Fibroblast of lung (primary cell): Measurements from ENCODE around the gene VWA8. TPM values are rescaled to one million over a fixed set of nuclear protein-coding genes. Genes with fewer than 3 reads are reported as not detected.
A peak's percentile ranks its signal among the peaks of the same experiment; 100 is the strongest.

Experiments
- DNase-seq, 2 donors: peaks; one replicate each; pipeline versions ENCODE4 v3.0.0 to v3.0.0-alpha.2; 2010; ENCODE audit warnings: low read depth in 2 of 2
- H2AFZ ChIP-seq: 2 replicates; pipeline ENCODE4 v1.5.1; 2012; ENCODE audit warnings: low read length, control low read depth, inconsistent platforms
- H3K27ac ChIP-seq: 2 replicates; pipeline ENCODE4 v1.5.1; 2011; ENCODE audit warnings: low read length, control low read depth; ENCODE audit not compliant: insufficient read depth
- H3K27me3 ChIP-seq: 2 replicates; pipeline ENCODE4 v1.5.1; 2011; ENCODE audit warnings: mild to moderate bottlenecking, low read length; ENCODE audit not compliant: control insufficient read depth, insufficient read depth
- H3K36me3 ChIP-seq: 2 replicates; pipeline ENCODE4 v1.5.1; 2011; ENCODE audit warnings: low read length; ENCODE audit not compliant: control insufficient read depth, insufficient read depth
- H3K4me1 ChIP-seq: 2 replicates; pipeline ENCODE4 v1.5.1; 2011; ENCODE audit warnings: low read length; ENCODE audit not compliant: control insufficient read depth, insufficient read depth; ENCODE audit errors: extremely low read depth
- H3K4me2 ChIP-seq: 2 replicates; pipeline ENCODE4 v1.5.1; 2011; ENCODE audit warnings: low read length, control low read depth; ENCODE audit not compliant: insufficient read depth; ENCODE audit errors: extremely low read depth
- H3K4me3 ChIP-seq, 4 experiments: fragments of 200-600 bp in 1 of 4; sonication (generic) in 1 of 4; replicated peaks in 1 of 4; 2 replicates each; pipeline ENCODE4 v1.5.1; 2011 to 2016; ENCODE audit warnings: low read length in 4 of 4, low read depth in 3 of 4, mild to moderate bottlenecking in 3 of 4, control low read depth in 2 of 4, inconsistent platforms in 1 of 4, mixed read lengths in 1 of 4; ENCODE audit not compliant: insufficient read depth in 1 of 4; ENCODE audit errors: control extremely low read depth in 1 of 4
- H3K79me2 ChIP-seq: 2 replicates; pipeline ENCODE4 v1.5.1; 2012; ENCODE audit warnings: mild to moderate bottlenecking, low read length, inconsistent platforms; ENCODE audit not compliant: control insufficient read depth, insufficient read depth
- H3K9ac ChIP-seq: 2 replicates; pipeline ENCODE4 v1.5.1; 2011; ENCODE audit warnings: mild to moderate bottlenecking, low read length, control low read depth; ENCODE audit not compliant: insufficient read depth
- H3K9me3 ChIP-seq: 2 replicates; pipeline ENCODE4 v1.5.1; 2012; ENCODE audit warnings: low read depth, low read length; ENCODE audit not compliant: control insufficient read depth, insufficient read depth
- H4K20me1 ChIP-seq: 2 replicates; pipeline ENCODE4 v1.5.1; 2011; ENCODE audit warnings: low read length; ENCODE audit not compliant: control insufficient read depth, insufficient read depth; ENCODE audit errors: extremely low read depth
- CTCF ChIP-seq, 2 donors: IDR thresholded peaks in 1 of 2; conservative IDR thresholded peaks in 1 of 2; 1 replicate in 1 of 2; 2 replicates in 1 of 2; pipeline ENCODE4 v1.5.1; 2011 to 2012; ENCODE audit warnings: low read length in 2 of 2, control low read depth in 1 of 2, inconsistent platforms in 1 of 2, low read depth in 1 of 2, mild to moderate bottlenecking in 1 of 2
- EZH2 ChIP-seq: IDR thresholded peaks from 2 replicates; pipeline ENCODE4 v1.5.1; 2012; ENCODE audit warnings: low read length, control low read depth, mild to moderate bottlenecking; ENCODE audit errors: missing control alignments
- polyA plus RNA-seq, 2 donors: library from polyadenylated mRNA; depleted of rRNA in 1 of 2; stranded (reverse) in 1 of 2; unstranded in 1 of 2; fragments of >200 nt; gene quantifications; 2 replicates each; pipeline ENCODE4 v1.2.1, GENCODE V29; 2011 to 2012; ENCODE audit warnings: missing spikeins in 1 of 2
- total RNA-seq: library from RNA; depleted of rRNA; stranded (reverse); fragments of >200 nt; gene quantifications from 2 replicates; pipeline ENCODE4 v1.2.1, GENCODE V29; 2014

Gene VWA8
- total and polyA plus RNA-seq, 2 donors (not counting 1 experiment from before 2014, with no cell fraction given): 12.6 to 29.9 TPM

GRCh38 chr13:41678249-41678648 is 282.7 kb downstream of the VWA8 start:
- no peaks in the 10 kb centered on the region for H4K20me1 ChIP-seq
- no peak for TF ChIP-seq EZH2
- TF ChIP-seq CTCF (conservative IDR thresholded peaks at IDR 0.05 in 1 of 2, IDR thresholded peaks at IDR 0.05 in 1 of 2; ENCODE audit: low read depth in 1 of 2, low read length in 2 of 2): no peak
- peak; percentile 61 to 81 for DNase-seq
- H3K27me3 ChIP-seq: no peaks in the 10 kb centered on the region
- no peaks in the 10 kb centered on the region for H3K9me3 ChIP-seq
- no peak overlapping the region for H3K27ac ChIP-seq
- H3K9ac ChIP-seq: no peak overlapping the region
- no peak overlapping the region for H2AFZ ChIP-seq
- no peaks in the 10 kb centered on the region for H3K4me1 ChIP-seq
- H3K4me2 ChIP-seq: no peak overlapping the region
- H3K4me3 ChIP-seq: no peak overlapping the region
- no peaks in the 10 kb centered on the region for H3K36me3 ChIP-seq
- H3K79me2 ChIP-seq: no peaks in the 10 kb centered on the region

GRCh38 chr13:41675306-41675705 is 285.6 kb downstream of the VWA8 start:
- no peak overlapping the region for H3K9ac ChIP-seq
- no peak overlapping the region for H3K4me2 ChIP-seq
- no peaks in the 10 kb centered on the region for H4K20me1 ChIP-seq
- no peaks in the 10 kb centered on the region for H3K9me3 ChIP-seq
- H2AFZ ChIP-seq: no peak overlapping the region
- no peaks in the 10 kb centered on the region for H3K79me2 ChIP-seq
- H3K36me3 ChIP-seq: no peaks in the 10 kb centered on the region
- H3K4me1 ChIP-seq: no peaks in the 10 kb centered on the region
- H3K4me3 ChIP-seq: no peak overlapping the region
- peak in 1 of 2 donors; percentile 23 for DNase-seq
- no peak for TF ChIP-seq CTCF (conservative IDR thresholded peaks at IDR 0.05 in 1 of 2, IDR thresholded peaks at IDR 0.05 in 1 of 2; ENCODE audit: low read depth in 1 of 2, low read length in 2 of 2)
- no peak for TF ChIP-seq EZH2
- no peaks in the 10 kb centered on the region for H3K27me3 ChIP-seq
- H3K27ac ChIP-seq: no peak overlapping the region

GRCh38 chr13:41674246-41674645 is 286.7 kb downstream of the VWA8 start:
- no peak for DNase-seq
- Histone ChIP-seq H4K20me1 (no peaks in the 10 kb centered on the region), H3K9me3 (no peaks in the 10 kb centered on the region), H3K27ac (no peak overlapping the region), H2AFZ (no peak overlapping the region), H3K4me2 (no peak overlapping the region), H3K4me1 (no peaks in the 10 kb centered on the region), H3K27me3 (no peaks in the 10 kb centered on the region), H3K79me2 (no peaks in the 10 kb centered on the region), H3K36me3 (no peaks in the 10 kb centered on the region), H3K9ac (no peak overlapping the region), H3K4me3 (no peak overlapping the region)
- TF ChIP-seq CTCF (conservative IDR thresholded peaks at IDR 0.05 in 1 of 2, IDR thresholded peaks at IDR 0.05 in 1 of 2; ENCODE audit: low read depth in 1 of 2, low read length in 2 of 2): no peak
- TF ChIP-seq EZH2: no peak
